Activated T-helper 1 cell treated with anti-CD3 and anti-CD28 coated beads, Interleukin-12 subunit alpha, Interleukin-12 subunit beta, Interleukin-2, Interleukin-4 antibody, amounts not matched to agents 30 ng/mL and 10 ng/mL and 1 ng/mL, durations not matched to agents 14 hours and 24 hours and 36 hours (primary cell): ENCODE measurements around the gene LDB2. TPM values are rescaled to one million over a fixed set of nuclear protein-coding genes. Genes with fewer than 3 reads are reported as not detected.

ENCODE experiments used
- DNase-seq: peaks from one replicate; pipeline ENCODE4 v3.0.0; 2021; ENCODE audit warnings: low spot score
- H3K27ac Mint-ChIP-seq: one replicate; pipeline ENCODE4 v1.8.0; 2021; ENCODE audit warnings: mild to moderate bottlenecking, mixed read lengths
- H3K27me3 Mint-ChIP-seq: one replicate; pipeline ENCODE4 v1.8.0; 2022; ENCODE audit warnings: mild to moderate bottlenecking, moderate library complexity, mixed read lengths; ENCODE audit not compliant: insufficient read depth
- H3K36me3 Mint-ChIP-seq: one replicate; pipeline ENCODE4 v1.8.0; 2021; ENCODE audit warnings: low read depth, mixed read lengths
- H3K4me1 Mint-ChIP-seq: one replicate; pipeline ENCODE4 v1.8.0; 2021; ENCODE audit warnings: low read depth, mixed read lengths
- H3K4me3 Mint-ChIP-seq: one replicate; pipeline ENCODE4 v1.8.0; 2021; ENCODE audit warnings: mild to moderate bottlenecking, moderate library complexity, mixed read lengths
- H3K9me3 Mint-ChIP-seq: one replicate; pipeline ENCODE4 v1.8.0; 2021; ENCODE audit warnings: mixed read lengths
- intact Hi-C: fragments of 100-400 bp; cut with micrococcal nuclease; formaldehyde crosslinking; loops from one replicate; pipeline ENCODE4 v1.15.1; 2024
- total RNA-seq: library from RNA; stranded (reverse); gene quantifications from 2 replicates; pipeline ENCODE4 v1.2.3, GENCODE V29; 2022

LDB2 gene
- total RNA-seq, 1 donor from 2014 or later, result not detected

- intact Hi-C loops, result no loop called here
- DNase-seq, result no peak
- H3K27me3 Mint-ChIP-seq, result no peaks in the 10 kb centered on the region
- no peaks in the 10 kb centered on the region for H3K4me1 Mint-ChIP-seq
- H3K4me3 Mint-ChIP-seq, result no peak overlapping the region
- H3K27ac Mint-ChIP-seq, result no peak overlapping the region
- H3K36me3 Mint-ChIP-seq, result no peaks in the 10 kb centered on the region
- no peaks in the 10 kb centered on the region for H3K9me3 Mint-ChIP-seq
Observed at GRCh38 chr4:16706251-16706650, 192.2 kb downstream of the LDB2 start.

GRCh38 chr4:16705341-16705740 lies 193.1 kb downstream of the LDB2 start:
- H3K27ac Mint-ChIP-seq, result no peak overlapping the region
- no peak overlapping the region for H3K4me3 Mint-ChIP-seq
- H3K36me3 Mint-ChIP-seq, result no peaks in the 10 kb centered on the region
- H3K9me3 Mint-ChIP-seq, result no peaks in the 10 kb centered on the region
- intact Hi-C loops, result no loop called here
- H3K4me1 Mint-ChIP-seq, result no peaks in the 10 kb centered on the region
- no peaks in the 10 kb centered on the region for H3K27me3 Mint-ChIP-seq
- no peak for DNase-seq

GRCh38 chr4:16704489-16704888 lies 194.0 kb downstream of the LDB2 start:
- intact Hi-C loops, result no loop called here
- no peaks in the 10 kb centered on the region for H3K27me3 Mint-ChIP-seq
- no peaks in the 10 kb centered on the region for H3K9me3 Mint-ChIP-seq
- H3K27ac Mint-ChIP-seq, result no peak overlapping the region
- no peaks in the 10 kb centered on the region for H3K4me1 Mint-ChIP-seq
- no peaks in the 10 kb centered on the region for H3K36me3 Mint-ChIP-seq
- no peak for DNase-seq
- H3K4me3 Mint-ChIP-seq, result no peak overlapping the region

GRCh38 chr4:16695896-16696295 lies 202.5 kb downstream of the LDB2 start:
- H3K4me3 Mint-ChIP-seq, result no peak overlapping the region
- no peaks in the 10 kb centered on the region for H3K9me3 Mint-ChIP-seq
- H3K4me1 Mint-ChIP-seq, result no peaks in the 10 kb centered on the region
- no peak for DNase-seq
- intact Hi-C loops, result no loop called here
- no peaks in the 10 kb centered on the region for H3K36me3 Mint-ChIP-seq
- no peak overlapping the region for H3K27ac Mint-ChIP-seq
- H3K27me3 Mint-ChIP-seq, result no peaks in the 10 kb centered on the region

GRCh38 chr4:16694884-16695276 lies 203.6 kb downstream of the LDB2 start:
- Mint-ChIP-seq H3K36me3 (no peaks in the 10 kb centered on the region), H3K27me3 (no peaks in the 10 kb centered on the region), H3K9me3 (no peaks in the 10 kb centered on the region), H3K4me1 (no peaks in the 10 kb centered on the region), H3K4me3 (no peak overlapping the region), H3K27ac (no peak overlapping the region)
- intact Hi-C loops, result no loop called here
- no peak for DNase-seq

- H3K36me3 Mint-ChIP-seq, result no peaks in the 10 kb centered on the region
- no peak overlapping the region for H3K4me3 Mint-ChIP-seq
- H3K4me1 Mint-ChIP-seq, result no peaks in the 10 kb centered on the region
- no peak overlapping the region for H3K27ac Mint-ChIP-seq
- intact Hi-C loops, result no loop called here
- H3K9me3 Mint-ChIP-seq, result no peaks in the 10 kb centered on the region
- H3K27me3 Mint-ChIP-seq, result no peaks in the 10 kb centered on the region
- no peak for DNase-seq
Observed at GRCh38 chr4:16694173-16694883, 204.1 kb downstream of the LDB2 start.

- H3K4me1 Mint-ChIP-seq, result no peaks in the 10 kb centered on the region
- H3K27ac Mint-ChIP-seq, result no peak overlapping the region
- intact Hi-C loops, result no loop called here
- no peak overlapping the region for H3K4me3 Mint-ChIP-seq
- no peaks in the 10 kb centered on the region for H3K36me3 Mint-ChIP-seq
- no peaks in the 10 kb centered on the region for H3K27me3 Mint-ChIP-seq
- DNase-seq, result no peak
- H3K9me3 Mint-ChIP-seq, result no peaks in the 10 kb centered on the region
Observed at GRCh38 chr4:16693641-16694040, 204.8 kb downstream of the LDB2 start.

- Mint-ChIP-seq H3K27ac (no peak overlapping the region), H3K9me3 (no peaks in the 10 kb centered on the region), H3K4me3 (no peak overlapping the region), H3K27me3 (no peaks in the 10 kb centered on the region), H3K36me3 (no peaks in the 10 kb centered on the region), H3K4me1 (no peaks in the 10 kb centered on the region)
- no peak for DNase-seq
- intact Hi-C loops, result no loop called here
Observed at GRCh38 chr4:16692961-16693506, 205.4 kb downstream of the LDB2 start.

- H3K36me3 Mint-ChIP-seq, result no peaks in the 10 kb centered on the region
- no peak for DNase-seq
- H3K4me3 Mint-ChIP-seq, result no peak overlapping the region
- no peaks in the 10 kb centered on the region for H3K9me3 Mint-ChIP-seq
- H3K27ac Mint-ChIP-seq, result no peak overlapping the region
- H3K27me3 Mint-ChIP-seq, result no peaks in the 10 kb centered on the region
- H3K4me1 Mint-ChIP-seq, result no peaks in the 10 kb centered on the region
- intact Hi-C loops, result no loop called here
Observed at GRCh38 chr4:16692524-16692923, 205.9 kb downstream of the LDB2 start.

GRCh38 chr4:16692046-16692445 lies 206.4 kb downstream of the LDB2 start:
- H3K36me3 Mint-ChIP-seq, result no peaks in the 10 kb centered on the region
- intact Hi-C loops, result no loop called here

GRCh38 chr4:16691450-16691849 lies 207.0 kb downstream of the LDB2 start:
- no peak for DNase-seq
- Mint-ChIP-seq H3K27ac (no peak overlapping the region), H3K27me3 (peaks cover 2% of the 10 kb centered on the region), H3K9me3 (no peaks in the 10 kb centered on the region), H3K36me3 (no peaks in the 10 kb centered on the region), H3K4me1 (no peaks in the 10 kb centered on the region), H3K4me3 (no peak overlapping the region)
- intact Hi-C loops, result no loop called here

More at GRCh38 chr4:16692046-16692445, 206.4 kb downstream of the LDB2 start:
- H3K9me3 Mint-ChIP-seq, result no peaks in the 10 kb centered on the region
- no peak overlapping the region for H3K4me3 Mint-ChIP-seq
- no peak overlapping the region for H3K27ac Mint-ChIP-seq
- DNase-seq, result no peak
- no peaks in the 10 kb centered on the region for H3K4me1 Mint-ChIP-seq
- no peaks in the 10 kb centered on the region for H3K27me3 Mint-ChIP-seq

GRCh38 chr4:16687845-16688244 lies 210.6 kb downstream of the LDB2 start:
- intact Hi-C loops, result no loop called here
- H3K9me3 Mint-ChIP-seq, result no peaks in the 10 kb centered on the region
- H3K4me1 Mint-ChIP-seq, result no peaks in the 10 kb centered on the region
- H3K27ac Mint-ChIP-seq, result no peak overlapping the region
- no peak for DNase-seq
- H3K4me3 Mint-ChIP-seq, result no peak overlapping the region
- H3K36me3 Mint-ChIP-seq, result no peaks in the 10 kb centered on the region
- peaks cover 2% of the 10 kb centered on the region for H3K27me3 Mint-ChIP-seq

GRCh38 chr4:16687011-16687410 lies 211.4 kb downstream of the LDB2 start:
- intact Hi-C loops, result no loop called here
- Mint-ChIP-seq H3K4me3 (no peak overlapping the region), H3K27ac (no peak overlapping the region), H3K36me3 (no peaks in the 10 kb centered on the region), H3K9me3 (no peaks in the 10 kb centered on the region), H3K4me1 (no peaks in the 10 kb centered on the region), H3K27me3 (peaks cover 2% of the 10 kb centered on the region)
- DNase-seq, result no peak

- Mint-ChIP-seq H3K36me3 (no peaks in the 10 kb centered on the region), H3K4me3 (no peak overlapping the region), H3K9me3 (no peaks in the 10 kb centered on the region), H3K4me1 (no peaks in the 10 kb centered on the region), H3K27me3 (peaks cover 2% of the 10 kb centered on the region), H3K27ac (no peak overlapping the region)
- intact Hi-C loops, result no loop called here
- no peak for DNase-seq
Observed at GRCh38 chr4:16686195-16686594, 212.2 kb downstream of the LDB2 start.
